ENCODE measurements around the gene ZBTB12. TPM values are rescaled to one million over a fixed set of nuclear protein-coding genes. Genes with fewer than 3 reads are reported as not detected.

The ZBTB12 gene
- total and polyA plus RNA-seq, 2 of the 13 experiments (the other 11 are each of a cell fraction or from before 2014, with no cell fraction given) = 4.8 to 6.0 TPM

GRCh38 chr6:31940256-31940664, 38.4 kb upstream of the ZBTB12 start (continued):
- TF ChIP-seq ARID5B (CRISPR knock-in tag; IDR thresholded peaks at IDR 0.05) (peak; percentile 49), MAZ (IDR thresholded peaks at IDR 0.05; ENCODE audit: borderline replicate concordance, low read depth, low read length) (peak; percentile 17; the same call in 1 of the 2 replicates), MAZ (CRISPR knock-in tag; IDR thresholded peaks at IDR 0.05; ENCODE audit: low read depth) (no peak), CCAR2 (optimal IDR thresholded peaks at IDR 0.05; ENCODE audit: low read depth, low read length) (peak; percentile 63), KLF6 (CRISPR knock-in tag; IDR thresholded peaks at IDR 0.05) (0 out of 2 replicates have a peak, but pooled peaks have one; percentile 46), RBAK (CRISPR knock-in tag; IDR thresholded peaks at IDR 0.05) (peak; percentile 20; the same call in 1 of the 2 replicates), SMC3 (IDR thresholded peaks at IDR 0.05; ENCODE audit: low read length) (peak; percentile 22; the same call in 1 of the 2 replicates), ZNF570 (CRISPR knock-in tag; IDR thresholded peaks at IDR 0.05; ENCODE audit: borderline replicate concordance) (no peak), HNF4G (IDR thresholded peaks at IDR 0.05; ENCODE audit: borderline replicate concordance, low read depth, low read length) (peak; percentile 40; the same call in 1 of the 2 replicates), HNF4G (CRISPR knock-in tag; IDR thresholded peaks at IDR 0.05; ENCODE audit: borderline replicate concordance, low read depth) (peak; percentile 67), KDM6A (CRISPR knock-in tag; IDR thresholded peaks at IDR 0.05; ENCODE audit: low read depth) (0 out of 2 replicates have a peak, but pooled peaks have one; percentile 14), ZNF547 (CRISPR knock-in tag; IDR thresholded peaks at IDR 0.05) (0 out of 2 replicates have a peak, but pooled peaks have one; percentile 46), HNF4A (CRISPR knock-in tag; IDR thresholded peaks at IDR 0.05) (peak; percentile 65), ZNF230 (CRISPR knock-in tag; IDR thresholded peaks at IDR 0.05) (0 out of 2 replicates have a peak, but pooled peaks have one; percentile 42), SMAD3 (CRISPR knock-in tag; IDR thresholded peaks at IDR 0.05) (peak; percentile 17; the same call in 1 of the 2 replicates), ZNF780A (CRISPR knock-in tag; IDR thresholded peaks at IDR 0.05) (no peak), RELA (CRISPR knock-in tag; IDR thresholded peaks at IDR 0.05) (no peak), MED13 (CRISPR knock-in tag; IDR thresholded peaks at IDR 0.05) (no peak), CREB1 (IDR thresholded peaks at IDR 0.05) (peak; percentile 29; the same call in 1 of the 2 replicates), CREB1 (CRISPR knock-in tag; IDR thresholded peaks at IDR 0.05) (no peak), ZSCAN30 (CRISPR knock-in tag; IDR thresholded peaks at IDR 0.05) (no peak), ELF3 (CRISPR knock-in tag; IDR thresholded peaks at IDR 0.05) (0 out of 2 replicates have a peak, but pooled peaks have one; percentile 12), CREM (IDR thresholded peaks at IDR 0.05) (0 out of 2 replicates have a peak, but pooled peaks have one; percentile 19), CREM (CRISPR knock-in tag; IDR thresholded peaks at IDR 0.05) (no peak)
- TF ChIP-seq, protein P1, sequence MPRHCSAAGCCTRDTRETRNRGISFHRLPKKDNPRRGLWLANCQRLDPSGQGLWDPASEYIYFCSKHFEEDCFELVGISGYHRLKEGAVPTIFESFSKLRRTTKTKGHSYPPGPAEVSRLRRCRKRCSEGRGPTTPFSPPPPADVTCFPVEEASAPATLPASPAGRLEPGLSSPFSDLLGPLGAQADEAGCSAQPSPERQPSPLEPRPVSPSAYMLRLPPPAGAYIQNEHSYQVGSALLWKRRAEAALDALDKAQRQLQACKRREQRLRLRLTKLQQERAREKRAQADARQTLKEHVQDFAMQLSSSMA (CRISPR knock-in tag; IDR thresholded peaks at IDR 0.05) = no peak
- TF ChIP-seq, protein P2, sequence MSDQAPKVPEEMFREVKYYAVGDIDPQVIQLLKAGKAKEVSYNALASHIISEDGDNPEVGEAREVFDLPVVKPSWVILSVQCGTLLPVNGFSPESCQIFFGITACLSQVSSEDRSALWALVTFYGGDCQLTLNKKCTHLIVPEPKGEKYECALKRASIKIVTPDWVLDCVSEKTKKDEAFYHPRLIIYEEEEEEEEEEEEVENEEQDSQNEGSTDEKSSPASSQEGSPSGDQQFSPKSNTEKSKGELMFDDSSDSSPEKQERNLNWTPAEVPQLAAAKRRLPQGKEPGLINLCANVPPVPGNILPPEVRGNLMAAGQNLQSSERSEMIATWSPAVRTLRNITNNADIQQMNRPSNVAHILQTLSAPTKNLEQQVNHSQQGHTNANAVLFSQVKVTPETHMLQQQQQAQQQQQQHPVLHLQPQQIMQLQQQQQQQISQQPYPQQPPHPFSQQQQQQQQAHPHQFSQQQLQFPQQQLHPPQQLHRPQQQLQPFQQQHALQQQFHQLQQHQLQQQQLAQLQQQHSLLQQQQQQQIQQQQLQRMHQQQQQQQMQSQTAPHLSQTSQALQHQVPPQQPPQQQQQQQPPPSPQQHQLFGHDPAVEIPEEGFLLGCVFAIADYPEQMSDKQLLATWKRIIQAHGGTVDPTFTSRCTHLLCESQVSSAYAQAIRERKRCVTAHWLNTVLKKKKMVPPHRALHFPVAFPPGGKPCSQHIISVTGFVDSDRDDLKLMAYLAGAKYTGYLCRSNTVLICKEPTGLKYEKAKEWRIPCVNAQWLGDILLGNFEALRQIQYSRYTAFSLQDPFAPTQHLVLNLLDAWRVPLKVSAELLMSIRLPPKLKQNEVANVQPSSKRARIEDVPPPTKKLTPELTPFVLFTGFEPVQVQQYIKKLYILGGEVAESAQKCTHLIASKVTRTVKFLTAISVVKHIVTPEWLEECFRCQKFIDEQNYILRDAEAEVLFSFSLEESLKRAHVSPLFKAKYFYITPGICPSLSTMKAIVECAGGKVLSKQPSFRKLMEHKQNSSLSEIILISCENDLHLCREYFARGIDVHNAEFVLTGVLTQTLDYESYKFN (CRISPR knock-in tag; conservative IDR thresholded peaks at IDR 0.05) = peak; percentile 57

Measured in HepG2 (cell line).